Measurements from ENCODE around the gene RSPH4A. TPM values are rescaled to one million over a fixed set of nuclear protein-coding genes. Genes with fewer than 3 reads are reported as not detected.

Gene RSPH4A
- total RNA-seq (2014; rRNA removed; shearing (Covaris generic)), result 1.0 TPM in 1 of 2 replicates, not detected in the other
- 0.15 TPM in 1 of 2 replicates, not detected in the other for polyA plus RNA-seq (2016; fragmentation: Nextera tagmentation; extraction: Ambion mirVana)

DNA sequence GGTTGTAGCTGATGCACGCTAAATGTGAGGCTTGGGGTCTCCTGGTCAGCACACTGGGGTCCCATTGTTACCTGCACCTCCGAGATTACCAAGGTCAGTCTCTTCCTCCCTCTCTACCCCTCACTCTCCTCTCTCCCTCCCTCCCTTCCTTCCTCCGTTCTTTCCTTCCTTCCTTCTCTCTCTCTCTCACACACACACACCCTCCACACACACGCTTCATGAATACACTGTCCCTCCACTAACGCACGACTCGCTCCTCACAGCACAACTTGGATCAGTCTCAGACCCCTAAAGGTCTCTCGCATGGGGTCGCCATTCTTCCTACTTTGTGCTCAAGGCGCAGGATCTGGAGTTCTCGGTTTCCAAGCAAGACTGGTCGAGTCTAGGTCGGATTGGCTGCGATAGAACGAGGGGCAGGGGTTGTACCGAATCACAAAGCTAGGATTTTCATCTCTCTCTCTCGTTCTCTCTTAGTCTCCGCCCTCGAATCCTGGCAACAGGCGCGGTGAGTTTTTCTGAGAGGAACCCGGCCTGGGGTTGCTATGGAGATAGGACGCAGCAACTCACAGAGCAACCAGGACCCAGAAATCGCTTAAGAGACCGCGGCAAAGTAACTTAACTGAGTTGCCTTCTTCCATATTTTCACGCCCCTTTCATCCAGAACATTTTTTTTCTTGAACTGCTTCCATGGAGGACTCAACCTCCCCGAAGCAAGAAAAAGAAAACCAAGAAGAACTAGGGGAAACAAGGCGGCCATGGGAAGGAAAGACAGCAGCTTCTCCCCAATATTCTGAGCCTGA is at the start of gene RSPH4A:
Gene RSPH4A, plus strand, starts transcription at position 543 of the 800 bp plus-strand sequence. Its CDS starts 145 bp downstream, at position 688.
- H3K27ac ChIP-seq, result peak within 1 kb of the TSS; percentile 22; the same call in 1 of the 2 replicates
- H3K36me3 ChIP-seq (ENCODE audit: low read depth), result no peaks in the 10 kb centered on the region
- no peaks in the 10 kb centered on the region for H3K27me3 ChIP-seq (replicated peaks; ENCODE audit: insufficient read depth)
- no peaks in the 10 kb centered on the region for H3F3A ChIP-seq (ENCODE audit: insufficient read depth)
- no peak for TF ChIP-seq EZH2phosphoT487 (IDR thresholded peaks at IDR 0.05; ENCODE audit: insufficient read depth, low read depth)
- TF ChIP-seq EZH2 (IDR thresholded peaks at IDR 0.05; ENCODE audit: insufficient read depth, poor library complexity, severe bottlenecking), result no peak
- peak; percentile 98 for DNase-seq
- 0 out of 2 replicates have a peak, but pooled peaks cover 3% of the 10 kb centered on the region for H3K4me1 ChIP-seq (ENCODE audit: insufficient read depth)
- H3K4me3 ChIP-seq, result peak within 1 kb of the TSS; percentile 90
- in situ Hi-C loops (cut with MboI), result no loop called here
- peak within 1 kb of the TSS; percentile 76 for H3K9ac ChIP-seq
- no peaks in the 10 kb centered on the region for H3K9me2 ChIP-seq (ENCODE audit: insufficient read depth)
- 1% methylated on average over 29 of the region's 29 CpGs for WGBS, 2 experiments (ENCODE audit: low coverage in 1 of 2, low lambda C conversion rate in 2 of 2, missing lambda C conversion rate in 2 of 2)
- no peaks in the 10 kb centered on the region for H3K79me2 ChIP-seq (ENCODE audit: insufficient read depth)
- H3K4me2 ChIP-seq (ENCODE audit: unreplicated experiment), result peak within 1 kb of the TSS; percentile 82
- no peaks in the 10 kb centered on the region for H4K20me1 ChIP-seq (ENCODE audit: insufficient read depth)
- no peaks in the 10 kb centered on the region for H3K9me3 ChIP-seq (ENCODE audit: low read depth)
- peak within 1 kb of the TSS; percentile 96 for H2AFZ ChIP-seq

DNA sequence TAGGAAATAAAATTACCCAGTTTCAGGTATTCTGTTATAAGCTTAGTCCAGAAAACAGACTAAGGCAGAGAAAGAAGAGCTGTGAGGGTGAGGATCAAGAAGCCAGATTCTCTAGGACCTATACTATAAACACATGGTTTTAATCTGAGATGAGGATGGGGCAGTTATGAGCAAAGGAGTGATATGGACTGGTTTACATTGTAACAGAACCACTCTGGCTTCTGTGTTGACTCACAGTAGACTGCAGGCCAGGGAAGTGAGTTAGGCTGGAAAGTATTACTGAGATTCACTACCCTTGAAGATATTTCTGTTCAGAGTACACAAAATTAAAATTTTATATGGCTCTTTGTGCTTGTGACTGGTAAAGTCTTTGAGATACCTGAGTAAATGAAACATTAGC is 48.2 kb upstream of the RSPH4A start:
- H3F3A ChIP-seq (ENCODE audit: insufficient read depth), result peaks cover 31% of the 10 kb centered on the region
- H3K9ac ChIP-seq, result peak overlapping the region; percentile 20; the same call in 1 of the 2 replicates
- peak overlapping the region; percentile 16 for H3K4me2 ChIP-seq (ENCODE audit: unreplicated experiment)
- peak overlapping the region; percentile 61 for H3K27ac ChIP-seq
- no peaks in the 10 kb centered on the region for H4K20me1 ChIP-seq (ENCODE audit: insufficient read depth)
- no peak overlapping the region for H2AFZ ChIP-seq
- no peak overlapping the region for H3K4me3 ChIP-seq
- no peaks in the 10 kb centered on the region for H3K36me3 ChIP-seq (ENCODE audit: low read depth)
- H3K9me2 ChIP-seq (ENCODE audit: insufficient read depth), result no peaks in the 10 kb centered on the region
- in situ Hi-C loops (cut with MboI), result no loop called here
- peaks cover 39% of the 10 kb centered on the region for H3K4me1 ChIP-seq (ENCODE audit: insufficient read depth)
- DNase-seq, result peak; percentile 80
- no peaks in the 10 kb centered on the region for H3K27me3 ChIP-seq (replicated peaks; ENCODE audit: insufficient read depth)
- TF ChIP-seq EZH2phosphoT487 (IDR thresholded peaks at IDR 0.05; ENCODE audit: insufficient read depth, low read depth) (no peak), EZH2 (IDR thresholded peaks at IDR 0.05; ENCODE audit: insufficient read depth, poor library complexity, severe bottlenecking) (no peak)
- H3K79me2 ChIP-seq (ENCODE audit: insufficient read depth), result peaks cover 35% of the 10 kb centered on the region
- no peaks in the 10 kb centered on the region for H3K9me3 ChIP-seq (ENCODE audit: low read depth)

DNA sequence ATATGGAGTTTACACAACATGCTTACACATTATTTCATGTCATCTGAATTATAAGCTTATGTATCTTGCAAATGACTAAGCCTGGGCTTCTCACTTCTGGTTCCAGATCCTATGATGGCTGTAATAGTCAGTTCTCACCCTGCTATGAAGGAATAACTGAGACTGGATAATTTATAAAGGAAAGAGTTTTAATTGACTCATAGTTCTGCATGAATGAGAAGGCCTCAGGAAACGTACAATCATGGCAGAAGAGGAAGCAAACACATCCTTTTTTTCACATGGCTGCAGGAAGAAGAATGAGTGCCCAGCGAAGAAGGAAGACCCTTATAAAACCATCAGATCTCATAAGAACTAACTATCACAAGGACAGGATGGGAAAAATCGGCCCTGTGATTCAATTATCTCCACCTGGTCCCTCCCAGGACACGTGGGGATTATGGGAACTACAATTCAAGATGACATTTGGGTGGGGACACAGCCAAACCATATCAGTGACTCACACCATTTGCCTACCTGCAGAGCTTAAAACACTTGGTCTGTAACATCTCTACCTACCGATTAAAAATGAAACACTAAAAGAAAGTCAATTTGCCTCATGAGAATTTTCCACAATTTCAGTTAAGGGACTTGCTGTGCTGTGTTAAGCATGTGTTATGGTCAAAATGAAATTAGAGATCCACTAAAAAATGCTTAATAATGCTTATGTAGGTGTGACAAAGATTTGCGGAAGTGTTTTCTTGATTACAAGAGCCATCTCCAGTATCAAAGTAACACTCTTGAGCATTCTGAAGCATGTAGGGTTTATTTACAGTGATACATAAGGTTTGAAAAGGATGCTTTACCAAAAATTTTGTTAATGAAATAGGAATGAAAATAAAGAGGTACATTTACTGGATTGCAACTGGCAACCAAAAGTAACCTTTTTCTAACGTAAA is 47.2 kb upstream of the RSPH4A start:
- Histone ChIP-seq H3K4me2 (ENCODE audit: unreplicated experiment) (peak overlapping the region; percentile 16), H3K9me2 (ENCODE audit: insufficient read depth) (no peaks in the 10 kb centered on the region), H3K9me3 (ENCODE audit: low read depth) (no peaks in the 10 kb centered on the region), H3K27ac (peak overlapping the region; percentile 61), H3K9ac (peak overlapping the region; percentile 20; the same call in 1 of the 2 replicates), H3K36me3 (ENCODE audit: low read depth) (no peaks in the 10 kb centered on the region), H3K4me3 (no peak overlapping the region), H3K27me3 (replicated peaks; ENCODE audit: insufficient read depth) (no peaks in the 10 kb centered on the region), H3F3A (ENCODE audit: insufficient read depth) (peaks cover 31% of the 10 kb centered on the region), H2AFZ (no peak overlapping the region), H3K4me1 (ENCODE audit: insufficient read depth) (peaks cover 47% of the 10 kb centered on the region), H3K79me2 (ENCODE audit: insufficient read depth) (peaks cover 45% of the 10 kb centered on the region), H4K20me1 (ENCODE audit: insufficient read depth) (no peaks in the 10 kb centered on the region)
- peak; percentile 27 for DNase-seq
- TF ChIP-seq EZH2phosphoT487 (IDR thresholded peaks at IDR 0.05; ENCODE audit: insufficient read depth, low read depth) (no peak), EZH2 (IDR thresholded peaks at IDR 0.05; ENCODE audit: insufficient read depth, poor library complexity, severe bottlenecking) (no peak)
- in situ Hi-C loops (cut with MboI), result no loop called here
- 75% methylated on average over 7 of the region's 7 CpGs for WGBS, 2 experiments (ENCODE audit: low coverage in 1 of 2, low lambda C conversion rate in 2 of 2, missing lambda C conversion rate in 2 of 2)
